Esophagus squamous epithelium (tissue), 5 donors: ENCODE results near the gene KRT74. TPM values are rescaled to one million over a fixed set of nuclear protein-coding genes. Genes with fewer than 3 reads are reported as not detected.

Source experiments
- DNase-seq: peaks from one replicate; lab custom pipeline; 2025; lab: John Stamatoyannopoulos, UW
- H3K27ac ChIP-seq, 4 donors: fragments of 200-600 bp; sonication (generic); one replicate each; pipeline ENCODE4 v1.5.1; 2016 to 2019; ENCODE audit warnings: mild to moderate bottlenecking in 1 of 4
- H3K27me3 ChIP-seq, 4 donors: fragments of 200-600 bp; sonication (generic); 1 replicate in 3 of 4; 2 replicates in 1 of 4; pipeline versions ENCODE4 v1.5.1 to v1.6.0; 2017 to 2021; ENCODE audit warnings: antibody characterized with exemption in 1 of 4
- H3K36me3 ChIP-seq, 3 donors: fragments of 200-600 bp; sonication (generic); one replicate each; pipeline ENCODE4 v1.5.1; 2016 to 2019
- H3K4me1 ChIP-seq, 3 donors: fragments of 200-600 bp; sonication (generic); one replicate each; pipeline ENCODE4 v1.5.1; 2017 to 2019
- H3K4me3 ChIP-seq, 4 donors: fragments of 200-600 bp; sonication (generic); 1 replicate in 3 of 4; 2 replicates in 1 of 4; pipeline ENCODE4 v1.5.1; 2016 to 2019; ENCODE audit warnings: mild to moderate bottlenecking in 2 of 4, moderate library complexity in 1 of 4
- H3K9me3 ChIP-seq, 3 donors: fragments of 200-600 bp; sonication (generic); one replicate each; pipeline ENCODE4 v1.5.1; 2016 to 2019
- POLR2A ChIP-seq, 4 donors: fragments of 450-650 bp; IDR thresholded peaks; one replicate each; pipeline ENCODE4 v1.6.1; 2017; ENCODE audit warnings: antibody characterized with exemption in 4 of 4, mild to moderate bottlenecking in 4 of 4, moderate library complexity in 3 of 4
- WGBS, 2 donors: methylation state at CpG; one replicate each; pipeline ENCODE4 v1.1.5; 2018; 5-methylcytosine and 5-hydroxymethylcytosine counted together
- intact Hi-C: fragments of 100-400 bp; cut with DNase I; formaldehyde crosslinking; loops from one replicate; pipeline ENCODE4 v1.15.0; 2022
- total RNA-seq, 4 donors: library from RNA; depleted of rRNA; stranded (reverse); fragments of >200 nt; gene quantifications; one replicate each; pipeline ENCODE4 v1.1.0, GENCODE V29; 2016
- TF ChIP-seq, protein P1 (sequence below), 6 experiments: fragments of 450-650 bp in 4 of 6; fragments of 200-600 bp in 2 of 6; sonication (generic) in 2 of 6; IDR thresholded peaks; one replicate each; pipeline ENCODE4 v1.5.1; 2016 to 2019; ENCODE audit warnings: antibody characterized with exemption in 6 of 6, mild to moderate bottlenecking in 4 of 6, moderate library complexity in 4 of 6
- donor health status: DM: yes; HTN: yes; CAD: no.

The KRT74 gene
- total RNA-seq, 4 donors from 2014 or later, result 0.19 to 6.7 TPM; not detected in 2

DNA sequence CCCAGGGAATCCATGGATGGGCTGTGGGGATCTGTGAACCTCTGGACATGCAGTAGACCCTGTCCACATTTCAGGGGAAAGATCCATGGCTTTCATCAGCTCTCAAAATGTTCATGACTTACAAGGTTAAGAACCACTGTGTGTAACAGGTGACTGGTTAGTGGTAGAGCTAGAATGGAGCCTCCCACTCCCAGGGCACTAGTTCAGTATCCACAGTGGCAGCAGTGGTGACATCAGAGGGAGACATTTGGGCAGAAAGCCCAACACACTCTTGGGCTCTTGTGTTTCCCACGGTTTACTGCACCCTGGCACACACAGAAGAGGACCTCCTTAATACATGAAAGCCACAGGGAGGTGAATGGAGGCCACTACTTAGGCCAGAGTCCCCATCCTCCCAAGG, 9.1 kb downstream of the KRT74 start:
- no peak for TF ChIP-seq POLR2A (IDR thresholded peaks at IDR 0.05)
- TF ChIP-seq, protein P1, sequence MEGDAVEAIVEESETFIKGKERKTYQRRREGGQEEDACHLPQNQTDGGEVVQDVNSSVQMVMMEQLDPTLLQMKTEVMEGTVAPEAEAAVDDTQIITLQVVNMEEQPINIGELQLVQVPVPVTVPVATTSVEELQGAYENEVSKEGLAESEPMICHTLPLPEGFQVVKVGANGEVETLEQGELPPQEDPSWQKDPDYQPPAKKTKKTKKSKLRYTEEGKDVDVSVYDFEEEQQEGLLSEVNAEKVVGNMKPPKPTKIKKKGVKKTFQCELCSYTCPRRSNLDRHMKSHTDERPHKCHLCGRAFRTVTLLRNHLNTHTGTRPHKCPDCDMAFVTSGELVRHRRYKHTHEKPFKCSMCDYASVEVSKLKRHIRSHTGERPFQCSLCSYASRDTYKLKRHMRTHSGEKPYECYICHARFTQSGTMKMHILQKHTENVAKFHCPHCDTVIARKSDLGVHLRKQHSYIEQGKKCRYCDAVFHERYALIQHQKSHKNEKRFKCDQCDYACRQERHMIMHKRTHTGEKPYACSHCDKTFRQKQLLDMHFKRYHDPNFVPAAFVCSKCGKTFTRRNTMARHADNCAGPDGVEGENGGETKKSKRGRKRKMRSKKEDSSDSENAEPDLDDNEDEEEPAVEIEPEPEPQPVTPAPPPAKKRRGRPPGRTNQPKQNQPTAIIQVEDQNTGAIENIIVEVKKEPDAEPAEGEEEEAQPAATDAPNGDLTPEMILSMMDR (IDR thresholded peaks at IDR 0.05), result no peak
- H3K4me1 ChIP-seq, result no peaks in the 10 kb centered on the region
- H3K36me3 ChIP-seq, result no peaks in the 10 kb centered on the region
- H3K9me3 ChIP-seq, result no peaks in the 10 kb centered on the region
- H3K27me3 ChIP-seq, result peaks cover 0 to 46% (median 0%) of the 10 kb centered on the region in 4 donors
- WGBS, 2 donors, result 44 to 67% methylated on average over 1 of the region's 1 CpG
- no peak overlapping the region for H3K4me3 ChIP-seq
- intact Hi-C loops, result no loop called here
- H3K27ac ChIP-seq, result no peak overlapping the region
- DNase-seq, result no peak

GRCh38 chr12:52561880-52562449, 11.7 kb downstream of the KRT74 start:
- no peaks in the 10 kb centered on the region for H3K4me1 ChIP-seq
- intact Hi-C loops, result no loop called here
- H3K9me3 ChIP-seq, result no peaks in the 10 kb centered on the region
- 52 to 79% methylated on average over 3 of the region's 3 CpGs for WGBS, 2 donors
- DNase-seq, result no peak
- peaks cover 0 to 31% (median 0%) of the 10 kb centered on the region in 4 donors for H3K27me3 ChIP-seq
- H3K4me3 ChIP-seq, result no peak overlapping the region
- H3K27ac ChIP-seq, result no peak overlapping the region
- H3K36me3 ChIP-seq, result no peaks in the 10 kb centered on the region
- TF ChIP-seq POLR2A (IDR thresholded peaks at IDR 0.05), result no peak
- TF ChIP-seq, protein P1 (IDR thresholded peaks at IDR 0.05), result peak in 4 of 6 experiments; percentile 9 to 42 (median 14)

GRCh38 chr12:52559979-52560378, 13.7 kb downstream of the KRT74 start:
- TF ChIP-seq, protein P1 (IDR thresholded peaks at IDR 0.05), result no peak

GRCh38 chr12:52558781-52559445, 14.7 kb downstream of the KRT74 start:
- DNase-seq, result no peak
- Histone ChIP-seq H3K9me3 (no peaks in the 10 kb centered on the region), H3K36me3 (no peaks in the 10 kb centered on the region), H3K4me3 (no peak overlapping the region), H3K27ac (no peak overlapping the region), H3K4me1 (no peaks in the 10 kb centered on the region), H3K27me3 (peaks cover 0 to 14% (median 0%) of the 10 kb centered on the region in 4 donors)
- no peak for TF ChIP-seq POLR2A (IDR thresholded peaks at IDR 0.05)
- TF ChIP-seq, protein P1 (IDR thresholded peaks at IDR 0.05), result no peak
- 73 to 82% methylated on average over 5 to 8 of the region's 8 CpGs for WGBS, 2 donors
- intact Hi-C loops, result no loop called here

More at GRCh38 chr12:52559979-52560378, 13.7 kb downstream of the KRT74 start:
- Histone ChIP-seq H3K27ac (no peak overlapping the region), H3K36me3 (no peaks in the 10 kb centered on the region), H3K9me3 (no peaks in the 10 kb centered on the region), H3K4me1 (no peaks in the 10 kb centered on the region), H3K4me3 (no peak overlapping the region), H3K27me3 (peaks cover 0 to 24% (median 0%) of the 10 kb centered on the region in 4 donors)
- intact Hi-C loops, result no loop called here
- 80 to 84% methylated on average over 4 of the region's 4 CpGs for WGBS, 2 donors
- no peak for DNase-seq

- no peaks in the 10 kb centered on the region for H3K9me3 ChIP-seq
- intact Hi-C loops, result no loop called here
- H3K4me3 ChIP-seq, result no peak overlapping the region
- DNase-seq, result no peak
- WGBS, 2 donors, result 64 to 70% methylated on average over 2 of the region's 2 CpGs
- no peaks in the 10 kb centered on the region for H3K4me1 ChIP-seq
- no peak for TF ChIP-seq POLR2A (IDR thresholded peaks at IDR 0.05)
- TF ChIP-seq, protein P1 (IDR thresholded peaks at IDR 0.05), result no peak
- H3K27me3 ChIP-seq, result peaks cover 0 to 11% (median 0%) of the 10 kb centered on the region in 4 donors
- no peak overlapping the region for H3K27ac ChIP-seq
- no peaks in the 10 kb centered on the region for H3K36me3 ChIP-seq
Observed at GRCh38 chr12:52557476-52557875, 16.2 kb downstream of the KRT74 start.
